Measurements from ENCODE around the gene RHD. TPM values are rescaled to one million over a fixed set of nuclear protein-coding genes. Genes with fewer than 3 reads are reported as not detected.

Gene RHD
- total RNA-seq, 2 experiments from 2014 or later, result not detected

DNA sequence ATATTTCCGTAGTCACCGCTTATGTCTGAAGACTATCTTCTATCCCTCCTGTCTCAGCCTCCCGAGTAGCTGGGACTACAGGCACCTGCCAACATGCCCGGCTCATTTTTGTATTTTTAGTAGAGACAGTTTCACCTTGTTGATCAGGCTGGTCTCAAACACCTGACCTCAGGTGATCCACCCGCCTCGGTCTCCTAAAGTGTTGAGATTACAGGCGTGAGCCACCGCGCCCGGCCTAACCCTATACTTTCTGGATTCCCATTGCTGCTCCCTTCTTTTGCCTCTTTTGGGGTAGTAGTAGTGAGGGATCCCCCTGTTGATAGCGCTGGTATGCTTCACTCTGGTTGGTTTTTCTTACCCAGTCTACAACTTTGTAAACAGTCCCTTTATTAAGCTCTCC, 34.3 kb upstream of the RHD start:
- TF ChIP-seq, protein P1, sequence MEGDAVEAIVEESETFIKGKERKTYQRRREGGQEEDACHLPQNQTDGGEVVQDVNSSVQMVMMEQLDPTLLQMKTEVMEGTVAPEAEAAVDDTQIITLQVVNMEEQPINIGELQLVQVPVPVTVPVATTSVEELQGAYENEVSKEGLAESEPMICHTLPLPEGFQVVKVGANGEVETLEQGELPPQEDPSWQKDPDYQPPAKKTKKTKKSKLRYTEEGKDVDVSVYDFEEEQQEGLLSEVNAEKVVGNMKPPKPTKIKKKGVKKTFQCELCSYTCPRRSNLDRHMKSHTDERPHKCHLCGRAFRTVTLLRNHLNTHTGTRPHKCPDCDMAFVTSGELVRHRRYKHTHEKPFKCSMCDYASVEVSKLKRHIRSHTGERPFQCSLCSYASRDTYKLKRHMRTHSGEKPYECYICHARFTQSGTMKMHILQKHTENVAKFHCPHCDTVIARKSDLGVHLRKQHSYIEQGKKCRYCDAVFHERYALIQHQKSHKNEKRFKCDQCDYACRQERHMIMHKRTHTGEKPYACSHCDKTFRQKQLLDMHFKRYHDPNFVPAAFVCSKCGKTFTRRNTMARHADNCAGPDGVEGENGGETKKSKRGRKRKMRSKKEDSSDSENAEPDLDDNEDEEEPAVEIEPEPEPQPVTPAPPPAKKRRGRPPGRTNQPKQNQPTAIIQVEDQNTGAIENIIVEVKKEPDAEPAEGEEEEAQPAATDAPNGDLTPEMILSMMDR (conservative IDR thresholded peaks at IDR 0.05; ENCODE audit: low read length), result no peak
- TF ChIP-seq EZH2phosphoT487 (IDR thresholded peaks at IDR 0.05; ENCODE audit: borderline replicate concordance, low read depth, low read length), result no peak
- Histone ChIP-seq H3K27ac (ENCODE audit: low read depth, low read length, poor library complexity, severe bottlenecking) (peak overlapping the region; percentile 84), H3K4me3 (ENCODE audit: low read depth, low read length, poor library complexity, severe bottlenecking) (no peak overlapping the region), H3K4me2 (ENCODE audit: low read length) (peak overlapping the region; percentile 94), H3K79me2 (ENCODE audit: insufficient read depth, low read depth, low read length) (peaks cover 44% of the 10 kb centered on the region; the same call in 1 of the 2 replicates), H3K9me3 (ENCODE audit: low read length) (no peaks in the 10 kb centered on the region), H3K9me2 (ENCODE audit: insufficient read depth, low read length) (no peaks in the 10 kb centered on the region), H4K20me1 (ENCODE audit: insufficient read depth, low read length) (no peaks in the 10 kb centered on the region), H3K36me3 (ENCODE audit: insufficient read depth, low read length) (peaks cover 33% of the 10 kb centered on the region), H2AFZ (ENCODE audit: low read length) (no peak overlapping the region), H3K4me1 (ENCODE audit: insufficient read depth, low read length, poor library complexity, severe bottlenecking) (peaks cover 84% of the 10 kb centered on the region)
- DNase-seq (ENCODE audit: low spot score), result no peak
- ChIA-PET POLR2A (no interaction called here), CTCF (ENCODE audit: unreplicated experiment) (no interaction called here)
- intact Hi-C loops (cut with micrococcal nuclease; ENCODE audit: unreplicated experiment), result loop anchor here (10.0 kb wide), 2 partner anchors 303 to 493 kb away; partner anchors contain the start of genes CLIC4 and RUNX3
- BruUV-seq (replicated peaks), result no TSS peak

DNA sequence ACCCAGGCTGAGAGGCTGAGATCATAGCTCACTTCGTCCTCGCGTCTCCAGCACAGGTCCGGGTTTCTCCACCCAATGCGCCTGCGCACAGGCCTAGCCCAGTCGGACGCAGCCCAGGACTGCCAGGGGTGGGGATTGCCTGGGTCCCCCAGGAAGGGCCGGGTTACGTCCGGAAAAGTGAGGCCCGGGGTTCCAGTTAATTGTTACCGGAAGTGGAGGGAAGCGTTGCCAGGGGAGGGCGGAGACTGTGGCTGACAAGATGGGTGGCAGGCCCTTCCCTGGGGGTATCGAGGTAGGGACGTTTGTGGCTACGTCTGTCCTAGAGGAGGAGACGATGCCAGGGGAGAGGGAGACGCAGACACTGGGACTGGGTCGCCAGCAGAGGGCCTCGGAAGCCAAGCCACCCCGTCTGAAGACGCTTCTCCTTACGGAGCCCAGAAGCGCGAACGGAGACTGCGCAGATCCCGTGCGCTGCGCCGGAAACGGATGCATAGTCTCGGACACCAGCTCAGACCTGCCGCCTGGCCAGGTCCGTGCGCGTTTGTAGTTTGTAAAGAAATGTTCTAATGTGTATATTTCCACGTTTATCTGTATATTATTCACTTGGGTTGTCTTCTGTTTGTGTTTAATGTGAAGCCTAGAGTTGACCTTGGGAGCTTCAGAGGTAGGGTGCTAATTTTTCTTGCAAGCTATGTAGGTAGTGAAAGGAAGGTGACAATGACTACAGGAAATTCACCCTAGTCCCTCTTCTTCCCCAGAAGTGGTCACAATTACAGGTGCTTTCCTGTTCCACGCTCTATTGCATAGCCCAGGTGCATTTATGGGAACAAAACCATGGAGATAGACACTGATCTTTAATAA, 32.4 kb upstream of the RHD start:
- CTCF ChIA-PET (ENCODE audit: unreplicated experiment), result interaction anchor here (0.6 kb wide), 1 partner anchor 561 kb away, joined by 4 read pairs; no protein-coding TSS in a partner anchor
- Histone ChIP-seq H3K79me2 (ENCODE audit: insufficient read depth, low read depth, low read length) (peaks cover 44% of the 10 kb centered on the region), H3K9me2 (ENCODE audit: insufficient read depth, low read length) (no peaks in the 10 kb centered on the region), H3K4me2 (ENCODE audit: low read length) (peak overlapping the region; percentile 94), H2AFZ (ENCODE audit: low read length) (peak overlapping the region; percentile 36), H3K36me3 (ENCODE audit: insufficient read depth, low read length) (peaks cover 48% of the 10 kb centered on the region), H4K20me1 (ENCODE audit: insufficient read depth, low read length) (peaks cover 10% of the 10 kb centered on the region), H3K4me3 (ENCODE audit: low read depth, low read length, poor library complexity, severe bottlenecking) (peak overlapping the region; percentile 64), H3K4me1 (ENCODE audit: insufficient read depth, low read length, poor library complexity, severe bottlenecking) (peaks cover 79% of the 10 kb centered on the region), H3K9me3 (ENCODE audit: low read length) (no peaks in the 10 kb centered on the region), H3K27ac (ENCODE audit: low read depth, low read length, poor library complexity, severe bottlenecking) (peak overlapping the region; percentile 84)
- intact Hi-C loops (cut with micrococcal nuclease; ENCODE audit: unreplicated experiment), result loop anchor here (10.0 kb wide), 3 partner anchors 305 to 585 kb away; partner anchors contain the start of genes CLIC4 and RUNX3
- POLR2A ChIA-PET, result interaction anchor here (0.6 to 1.2 kb wide), 3 partner anchors 16 to 326 kb away, joined by 3 to 4 read pairs (median 3); no protein-coding TSS in a partner anchor
- TF ChIP-seq, protein P1 (conservative IDR thresholded peaks at IDR 0.05; ENCODE audit: low read length), result peak; percentile 75
- TF ChIP-seq EZH2phosphoT487 (IDR thresholded peaks at IDR 0.05; ENCODE audit: borderline replicate concordance, low read depth, low read length), result no peak
- DNase-seq (ENCODE audit: low spot score), result peak; percentile 93
- BruUV-seq (replicated peaks), result TSS peak; percentile 44
